BJ (cell line): ENCODE results near the gene KLK8. TPM values are rescaled to one million over a fixed set of nuclear protein-coding genes. Genes with fewer than 3 reads are reported as not detected.

Experiments
- CTCF ChIA-PET: fragments of 350-600 bp; formaldehyde crosslinking; extraction: SDS; loops from one replicate; lab custom pipeline; 2021; ENCODE audit warnings: antibody characterized with exemption, inconsistent platforms; lab: Yijun Ruan, JAX
- POLR2A ChIA-PET: fragments of 300-600 bp; sonication (Branson Sonifier 250); formaldehyde crosslinking; extraction: SDS; loops from one replicate; lab custom pipeline; 2021; ENCODE audit warnings: antibody characterized with exemption; lab: Charles Lee
- DNase-seq: peaks from one replicate; pipeline ENCODE4 v3.0.0-alpha.2; 2011; ENCODE audit warnings: low read depth
- H3K27me3 ChIP-seq: 2 replicates; pipeline ENCODE4 v1.6.0; 2011; ENCODE audit warnings: low read length; ENCODE audit not compliant: control insufficient read depth, insufficient read depth
- H3K36me3 ChIP-seq: 2 replicates; pipeline ENCODE4 v1.5.1; 2011; ENCODE audit warnings: low read length; ENCODE audit not compliant: control insufficient read depth, insufficient read depth
- H3K4me3 ChIP-seq: 2 replicates; pipeline ENCODE4 v1.5.1; 2011; ENCODE audit warnings: low read depth, mild to moderate bottlenecking, control low read depth, low read length
- polyA plus RNA-seq: library from polyadenylated mRNA; depleted of rRNA; stranded (reverse); fragments of >200 nt; gene quantifications from 2 replicates; pipeline ENCODE4 v1.2.3, GENCODE V29; 2011
- TF ChIP-seq, protein P1 (sequence below): IDR thresholded peaks from 2 replicates; pipeline ENCODE4 v1.5.1; 2011; ENCODE audit warnings: low read depth, mild to moderate bottlenecking, control low read depth, inconsistent platforms, low read length, moderate library complexity; ENCODE audit not compliant: insufficient read depth

Gene KLK8
- polyA plus RNA-seq, 1 experiment = not detected

- TF ChIP-seq, protein P1, sequence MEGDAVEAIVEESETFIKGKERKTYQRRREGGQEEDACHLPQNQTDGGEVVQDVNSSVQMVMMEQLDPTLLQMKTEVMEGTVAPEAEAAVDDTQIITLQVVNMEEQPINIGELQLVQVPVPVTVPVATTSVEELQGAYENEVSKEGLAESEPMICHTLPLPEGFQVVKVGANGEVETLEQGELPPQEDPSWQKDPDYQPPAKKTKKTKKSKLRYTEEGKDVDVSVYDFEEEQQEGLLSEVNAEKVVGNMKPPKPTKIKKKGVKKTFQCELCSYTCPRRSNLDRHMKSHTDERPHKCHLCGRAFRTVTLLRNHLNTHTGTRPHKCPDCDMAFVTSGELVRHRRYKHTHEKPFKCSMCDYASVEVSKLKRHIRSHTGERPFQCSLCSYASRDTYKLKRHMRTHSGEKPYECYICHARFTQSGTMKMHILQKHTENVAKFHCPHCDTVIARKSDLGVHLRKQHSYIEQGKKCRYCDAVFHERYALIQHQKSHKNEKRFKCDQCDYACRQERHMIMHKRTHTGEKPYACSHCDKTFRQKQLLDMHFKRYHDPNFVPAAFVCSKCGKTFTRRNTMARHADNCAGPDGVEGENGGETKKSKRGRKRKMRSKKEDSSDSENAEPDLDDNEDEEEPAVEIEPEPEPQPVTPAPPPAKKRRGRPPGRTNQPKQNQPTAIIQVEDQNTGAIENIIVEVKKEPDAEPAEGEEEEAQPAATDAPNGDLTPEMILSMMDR = no peak
- Histone ChIP-seq H3K27me3 (no peaks in the 10 kb centered on the region), H3K4me3 (no peak overlapping the region), H3K36me3 (no peaks in the 10 kb centered on the region)
- DNase-seq = no peak
- ChIA-PET CTCF (interaction anchor here (1.2 kb wide), 1 partner anchor 94 kb away, joined by 3 read pairs; no protein-coding TSS in a partner anchor), POLR2A (no interaction called here)
Measured at GRCh38 chr19:51000981-51001380, 423 bp downstream of the KLK8 start.

GRCh38 chr19:51000426-51000825, 978 bp downstream of the KLK8 start:
- no peak for DNase-seq
- Histone ChIP-seq H3K4me3 (no peak overlapping the region), H3K36me3 (no peaks in the 10 kb centered on the region), H3K27me3 (no peaks in the 10 kb centered on the region)
- TF ChIP-seq, protein P1 = no peak
- CTCF ChIA-PET = interaction anchor here (1.2 kb wide), 1 partner anchor 95 kb away, joined by 3 read pairs; no protein-coding TSS in a partner anchor
- POLR2A ChIA-PET = no interaction called here

DNA sequence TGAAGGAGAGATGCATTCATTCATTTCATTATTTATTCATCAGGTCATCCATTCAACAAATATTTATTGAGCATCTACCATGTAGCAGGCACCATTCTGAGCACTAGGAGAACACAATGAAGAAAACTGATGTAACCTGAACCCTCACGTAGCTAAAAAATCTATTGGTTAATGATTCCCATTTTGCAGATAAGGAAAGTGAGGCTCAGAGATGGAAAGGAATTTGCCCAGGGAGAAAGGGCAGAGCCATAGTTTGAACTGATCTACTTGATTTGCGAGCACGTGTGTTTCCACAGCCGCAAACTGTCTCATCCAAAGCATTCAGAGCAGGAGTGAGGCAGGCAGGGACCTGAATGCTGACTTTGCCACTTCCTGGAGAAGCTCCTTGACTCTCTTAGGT, 2.7 kb downstream of the KLK8 start:
- ChIA-PET POLR2A (no interaction called here), CTCF (no interaction called here)
- Histone ChIP-seq H3K27me3 (no peaks in the 10 kb centered on the region), H3K36me3 (no peaks in the 10 kb centered on the region), H3K4me3 (no peak overlapping the region)
- TF ChIP-seq, protein P1 = no peak
- no peak for DNase-seq

DNA sequence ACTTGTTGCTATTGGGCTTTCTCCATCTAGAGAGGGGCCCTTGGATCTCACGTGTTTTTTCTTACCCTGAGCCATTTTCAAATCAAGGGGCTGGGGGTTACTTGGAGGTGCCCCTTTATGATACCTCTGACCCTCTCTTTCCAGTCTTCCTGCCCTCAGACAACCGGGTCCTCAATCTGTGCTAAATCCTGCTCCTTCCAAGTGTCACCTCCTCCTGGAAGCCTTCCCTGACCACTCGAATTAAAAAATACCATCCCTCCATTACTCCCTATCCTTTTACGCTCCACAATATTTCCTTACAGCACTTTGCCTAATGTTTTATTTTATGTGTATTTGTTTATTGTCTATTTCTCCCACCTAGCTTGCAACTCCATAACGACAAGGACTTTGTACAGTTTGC, 3.3 kb downstream of the KLK8 start:
- CTCF ChIA-PET = no interaction called here

DNA sequence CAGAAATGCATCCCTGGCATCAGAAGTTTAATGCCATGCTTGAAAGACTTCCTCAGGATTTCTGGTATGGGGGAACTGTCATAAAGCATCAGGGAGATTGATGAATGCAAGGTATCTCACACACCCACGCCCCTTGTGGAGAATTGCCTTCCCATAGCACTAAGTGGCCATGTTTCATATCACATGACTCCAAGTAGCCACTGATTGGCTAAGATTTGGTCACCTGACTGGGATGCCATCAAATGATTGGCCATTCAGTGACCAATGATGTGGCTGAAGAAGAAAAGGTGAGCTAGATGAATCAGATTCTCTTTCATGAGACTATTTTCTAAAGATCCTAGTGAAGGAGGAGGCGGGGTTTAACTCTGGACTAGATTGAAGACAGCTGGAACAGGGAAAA, 7.3 kb downstream of the KLK8 start:
- no peak overlapping the region for H3K4me3 ChIP-seq
- H3K36me3 ChIP-seq = no peaks in the 10 kb centered on the region
- no peak for DNase-seq
- ChIA-PET CTCF (no interaction called here), POLR2A (no interaction called here)
- TF ChIP-seq, protein P1 = no peak
- no peaks in the 10 kb centered on the region for H3K27me3 ChIP-seq

More for the DNA sequence above, 3.3 kb downstream of the KLK8 start:
- no peak for DNase-seq
- POLR2A ChIA-PET = no interaction called here
- Histone ChIP-seq H3K36me3 (no peaks in the 10 kb centered on the region), H3K27me3 (no peaks in the 10 kb centered on the region), H3K4me3 (no peak overlapping the region)
- TF ChIP-seq, protein P1 = no peak
